Erythroblast (primary cell): Measurements from ENCODE around the gene SRGAP2C.
"Not testable (repeated sequence)": the region's sequence is repeated elsewhere in the genome, so short reads cannot be mapped to it uniquely, and the experiment has no call there.

ENCODE experiments used
- DNase-seq, 2 experiments: peaks; one replicate each; lab custom pipeline; 2025; lab: John Stamatoyannopoulos, UW

SRGAP2C gene

GRCh38 chr1:121227544-121228330 lies 43.0 kb downstream of the SRGAP2C start:
- not testable (repeated sequence) for DNase-seq

GRCh38 chr1:121230636-121231035 lies 45.9 kb downstream of the SRGAP2C start:
- not testable (repeated sequence) for DNase-seq

- not testable (repeated sequence) for DNase-seq
Measured at GRCh38 chr1:121232445-121233125, 47.8 kb downstream of the SRGAP2C start.

GRCh38 chr1:121234090-121234759 lies 49.5 kb downstream of the SRGAP2C start:
- not testable (repeated sequence) for DNase-seq

- DNase-seq, result not testable (repeated sequence)
Measured at GRCh38 chr1:121238384-121238783, 53.6 kb downstream of the SRGAP2C start.

- DNase-seq, result not testable (repeated sequence)
Measured at GRCh38 chr1:121243913-121244312, 59.1 kb downstream of the SRGAP2C start.

GRCh38 chr1:121246399-121246798 lies 61.6 kb downstream of the SRGAP2C start:
- not testable (repeated sequence) for DNase-seq

- not testable (repeated sequence) for DNase-seq
Measured at GRCh38 chr1:121252656-121253055, 67.9 kb downstream of the SRGAP2C start.

- DNase-seq, result not testable (repeated sequence)
Measured at GRCh38 chr1:121254618-121255017, 69.8 kb downstream of the SRGAP2C start.

GRCh38 chr1:121257632-121258031 lies 72.9 kb downstream of the SRGAP2C start:
- not testable (repeated sequence) for DNase-seq

- not testable (repeated sequence) for DNase-seq
Measured at GRCh38 chr1:121258134-121258533, 73.4 kb downstream of the SRGAP2C start.

GRCh38 chr1:121260205-121260604 lies 75.4 kb downstream of the SRGAP2C start:
- not testable (repeated sequence) for DNase-seq

- not testable (repeated sequence) for DNase-seq
Measured at GRCh38 chr1:121262163-121262562, 77.4 kb downstream of the SRGAP2C start.

GRCh38 chr1:121263789-121264244 lies 79.0 kb downstream of the SRGAP2C start:
- DNase-seq, result not testable (repeated sequence)

- not testable (repeated sequence) for DNase-seq
Measured at GRCh38 chr1:121267072-121267471, 82.3 kb downstream of the SRGAP2C start.

GRCh38 chr1:121269309-121269708 lies 84.5 kb downstream of the SRGAP2C start:
- DNase-seq, result not testable (repeated sequence)

GRCh38 chr1:121269973-121270372 lies 85.2 kb downstream of the SRGAP2C start:
- peak; percentile 4 to 10 for DNase-seq

- not testable (repeated sequence) for DNase-seq
Measured at GRCh38 chr1:121271143-121271715, 86.5 kb downstream of the SRGAP2C start.

GRCh38 chr1:121275435-121275834 lies 90.7 kb downstream of the SRGAP2C start:
- not testable (repeated sequence) for DNase-seq

GRCh38 chr1:121278202-121278601 lies 93.4 kb downstream of the SRGAP2C start:
- not testable (repeated sequence) for DNase-seq

- DNase-seq, result not testable (repeated sequence)
Measured at GRCh38 chr1:121278777-121279547, 94.2 kb downstream of the SRGAP2C start.
